Upper lobe of right lung (tissue), 1 donor: ENCODE results near the gene VWA8. TPM values are rescaled to one million over a fixed set of nuclear protein-coding genes. Genes with fewer than 3 reads are reported as not detected.
"Not testable (repeated sequence)": the region's sequence is repeated elsewhere in the genome, so short reads cannot be mapped to it uniquely, and the experiment has no call there.

Experiments used
- ATAC-seq: fragments of 200-7000 bp; cut with Tn5 transposase; one replicate; pipeline ENCODE4 v1.9.1; 2020; ENCODE audit warnings: mild to moderate bottlenecking, moderate library complexity
- DNase-seq: peaks from one replicate; pipeline ENCODE4 v3.0.0-alpha.2; 2020
- H3K27ac ChIP-seq: fragments of 200-600 bp; one replicate; pipeline ENCODE4 v1.8.0; 2022
- H3K27me3 ChIP-seq: fragments of 200-600 bp; one replicate; pipeline ENCODE4 v1.8.0; 2022; ENCODE audit warnings: mild to moderate bottlenecking
- H3K36me3 ChIP-seq: fragments of 200-600 bp; one replicate; pipeline ENCODE4 v1.8.0; 2022
- H3K4me1 ChIP-seq: fragments of 200-600 bp; one replicate; pipeline ENCODE4 v1.8.0; 2022
- H3K4me3 ChIP-seq: fragments of 200-600 bp; one replicate; pipeline ENCODE4 v1.8.0; 2022; ENCODE audit warnings: mild to moderate bottlenecking
- H3K9me3 ChIP-seq: fragments of 200-600 bp; one replicate; pipeline ENCODE4 v1.8.0; 2022
- intact Hi-C: fragments of 100-400 bp; cut with DNase I; formaldehyde crosslinking; loops from one replicate; pipeline ENCODE4 v1.11.0; 2022
- total RNA-seq: library from RNA; stranded (reverse); fragmentation: NEBNext Ultra II Directional; extraction: Animal tissue kit (Norgen Biotek cat#: 25700); gene quantifications from one replicate; pipeline ENCODE4 v1.2.1, GENCODE V29; 2021
- TF ChIP-seq, protein P1 (sequence below): fragments of 200-600 bp; IDR thresholded peaks from one replicate; pipeline ENCODE4 v1.8.0; 2022; ENCODE audit warnings: antibody characterized with exemption
- donor health status: DM: no; HTN: yes; CAD: no; lungs with severe emphysema.

Gene VWA8
- total RNA-seq, 1 donor from 2014 or later: 20.6 TPM

- intact Hi-C loops: no loop called here
- ATAC-seq: no peak
Measured at GRCh38 chr13:41545432-41545707, 415.5 kb downstream of the VWA8 start.

DNA sequence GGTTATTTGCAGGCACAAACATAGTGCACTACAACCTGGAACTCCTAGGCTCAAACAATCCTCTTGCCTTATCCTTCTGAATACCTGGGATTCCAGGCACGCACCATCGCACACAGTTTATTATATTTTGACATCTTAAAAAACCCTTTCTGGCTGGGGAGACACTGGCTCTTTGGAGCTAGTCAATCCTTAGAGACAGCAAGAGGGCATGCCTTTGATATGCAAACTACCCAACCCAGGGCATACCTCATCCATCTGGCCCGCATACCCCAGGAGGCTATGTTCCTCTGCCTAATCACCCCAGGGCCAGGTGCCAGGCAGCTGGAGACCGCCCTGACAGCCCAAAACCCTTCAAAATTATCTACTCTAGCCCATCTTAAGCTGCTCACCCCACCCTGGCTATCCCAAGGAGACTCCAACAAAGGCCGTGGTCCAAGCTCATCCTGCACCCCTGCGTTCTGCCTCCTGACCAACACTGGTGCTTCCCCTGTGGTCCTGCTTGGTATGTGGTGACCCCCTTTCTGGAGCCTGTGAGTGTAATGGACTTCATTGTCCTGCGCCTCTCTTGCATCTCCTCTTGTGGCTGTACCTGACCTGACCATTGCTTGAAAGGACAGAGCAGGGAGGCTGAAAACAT is 417.1 kb downstream of the VWA8 start:
- DNase-seq (no peak), ATAC-seq (peak; percentile 51)
- no peaks in the 10 kb centered on the region for H3K36me3 ChIP-seq
- intact Hi-C loops: no loop called here
- H3K4me1 ChIP-seq: peaks cover 6% of the 10 kb centered on the region
- no peak overlapping the region for H3K27ac ChIP-seq
- H3K9me3 ChIP-seq: no peaks in the 10 kb centered on the region
- no peaks in the 10 kb centered on the region for H3K27me3 ChIP-seq
- TF ChIP-seq, protein P1, sequence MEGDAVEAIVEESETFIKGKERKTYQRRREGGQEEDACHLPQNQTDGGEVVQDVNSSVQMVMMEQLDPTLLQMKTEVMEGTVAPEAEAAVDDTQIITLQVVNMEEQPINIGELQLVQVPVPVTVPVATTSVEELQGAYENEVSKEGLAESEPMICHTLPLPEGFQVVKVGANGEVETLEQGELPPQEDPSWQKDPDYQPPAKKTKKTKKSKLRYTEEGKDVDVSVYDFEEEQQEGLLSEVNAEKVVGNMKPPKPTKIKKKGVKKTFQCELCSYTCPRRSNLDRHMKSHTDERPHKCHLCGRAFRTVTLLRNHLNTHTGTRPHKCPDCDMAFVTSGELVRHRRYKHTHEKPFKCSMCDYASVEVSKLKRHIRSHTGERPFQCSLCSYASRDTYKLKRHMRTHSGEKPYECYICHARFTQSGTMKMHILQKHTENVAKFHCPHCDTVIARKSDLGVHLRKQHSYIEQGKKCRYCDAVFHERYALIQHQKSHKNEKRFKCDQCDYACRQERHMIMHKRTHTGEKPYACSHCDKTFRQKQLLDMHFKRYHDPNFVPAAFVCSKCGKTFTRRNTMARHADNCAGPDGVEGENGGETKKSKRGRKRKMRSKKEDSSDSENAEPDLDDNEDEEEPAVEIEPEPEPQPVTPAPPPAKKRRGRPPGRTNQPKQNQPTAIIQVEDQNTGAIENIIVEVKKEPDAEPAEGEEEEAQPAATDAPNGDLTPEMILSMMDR: no peak
- no peak overlapping the region for H3K4me3 ChIP-seq

More at GRCh38 chr13:41545432-41545707, 415.5 kb downstream of the VWA8 start:
- Histone ChIP-seq H3K27ac (no peak overlapping the region), H3K27me3 (no peaks in the 10 kb centered on the region), H3K4me1 (peaks cover 6% of the 10 kb centered on the region), H3K9me3 (no peaks in the 10 kb centered on the region), H3K36me3 (no peaks in the 10 kb centered on the region), H3K4me3 (no peak overlapping the region)
- TF ChIP-seq, protein P1: no peak
- no peak for DNase-seq

GRCh38 chr13:41542799-41543198 is 418.1 kb downstream of the VWA8 start:
- H3K4me1 ChIP-seq, H3K9me3 ChIP-seq, H3K27me3 ChIP-seq, ATAC-seq, H3K27ac ChIP-seq, DNase-seq, H3K36me3 ChIP-seq, intact Hi-C loops, H3K4me3 ChIP-seq: not testable (repeated sequence)

- Histone ChIP-seq H3K9me3 (no peaks in the 10 kb centered on the region), H3K36me3 (no peaks in the 10 kb centered on the region), H3K4me3 (no peak overlapping the region), H3K27ac (no peak overlapping the region), H3K27me3 (no peaks in the 10 kb centered on the region), H3K4me1 (peaks cover under 1% of the 10 kb centered on the region)
- ATAC-seq (no peak), DNase-seq (no peak)
- TF ChIP-seq, protein P1: no peak
- intact Hi-C loops: no loop called here
Measured at GRCh38 chr13:41542281-41542680, 418.6 kb downstream of the VWA8 start.

GRCh38 chr13:41541142-41541938 is 419.6 kb downstream of the VWA8 start:
- intact Hi-C loops: no loop called here
- DNase-seq (no peak), ATAC-seq (no peak)
- H3K4me1 ChIP-seq: no peaks in the 10 kb centered on the region
- H3K27me3 ChIP-seq: no peaks in the 10 kb centered on the region
- H3K36me3 ChIP-seq: no peaks in the 10 kb centered on the region
- no peak overlapping the region for H3K27ac ChIP-seq
- TF ChIP-seq, protein P1: no peak
- H3K4me3 ChIP-seq: no peak overlapping the region
- H3K9me3 ChIP-seq: no peaks in the 10 kb centered on the region

GRCh38 chr13:41540240-41540639 is 420.7 kb downstream of the VWA8 start:
- DNase-seq, H3K27ac ChIP-seq, intact Hi-C loops, H3K4me3 ChIP-seq, H3K36me3 ChIP-seq, H3K4me1 ChIP-seq, H3K9me3 ChIP-seq, ATAC-seq, H3K27me3 ChIP-seq: not testable (repeated sequence)
